Measurements from ENCODE around the gene NKX2-1. TPM values are rescaled to one million over a fixed set of nuclear protein-coding genes. Genes with fewer than 3 reads are reported as not detected.

NKX2-1 gene
- total RNA-seq, 1 donor from 2014 or later: not detected

DNA sequence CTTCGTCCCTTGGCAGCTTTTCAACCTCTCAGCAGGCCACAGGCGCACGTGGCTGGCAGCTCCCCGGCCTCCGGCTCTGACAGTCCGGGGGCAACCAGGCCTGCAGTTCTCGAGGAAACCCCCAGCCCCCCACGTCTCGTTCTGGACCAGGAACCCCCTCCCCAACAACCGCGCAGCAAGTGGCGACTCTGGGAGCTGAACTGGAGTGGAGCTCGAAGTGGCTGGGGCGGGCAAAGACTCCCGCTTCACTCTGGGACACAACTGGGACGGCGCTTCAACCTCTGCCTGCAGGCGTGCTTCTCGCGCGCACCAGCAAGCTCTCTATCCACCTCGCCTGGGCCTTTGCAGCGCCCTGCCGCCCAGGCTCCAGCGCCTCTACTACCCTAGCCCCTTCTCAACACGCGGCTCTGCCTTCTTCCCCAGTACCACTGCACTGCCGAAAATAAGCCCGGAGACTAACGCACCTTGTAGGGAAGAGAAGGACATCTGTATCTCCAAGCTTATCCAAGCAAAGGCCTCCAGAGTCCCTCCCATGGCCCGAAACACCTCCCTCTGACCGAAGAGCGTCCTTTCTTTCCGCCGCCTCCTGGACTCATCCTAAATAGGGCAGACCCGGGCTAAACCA, 2.4 kb upstream of the NKX2-1 start:
- H3K27ac Mint-ChIP-seq: no peak overlapping the region
- H3K9me3 Mint-ChIP-seq: peaks cover 4% of the 10 kb centered on the region
- H3K4me3 Mint-ChIP-seq: no peak overlapping the region
- H3K36me3 Mint-ChIP-seq (ENCODE audit: low read depth): peaks cover 2% of the 10 kb centered on the region
- no peak for DNase-seq
- intact Hi-C loops (cut with micrococcal nuclease): loop anchor here (5.0 kb wide), 2 partner anchors 60 to 1070 kb away; partner anchors contain the start of gene NKX2-8
- peaks cover 74% of the 10 kb centered on the region for H3K27me3 Mint-ChIP-seq
- H3K4me1 Mint-ChIP-seq: peaks cover 2% of the 10 kb centered on the region

- peaks cover 4% of the 10 kb centered on the region for H3K9me3 Mint-ChIP-seq
- H3K27ac Mint-ChIP-seq: peak overlapping the region; percentile 56
- peaks cover 2% of the 10 kb centered on the region for H3K36me3 Mint-ChIP-seq (ENCODE audit: low read depth)
- DNase-seq: no peak
- H3K4me3 Mint-ChIP-seq: no peak overlapping the region
- peaks cover 2% of the 10 kb centered on the region for H3K4me1 Mint-ChIP-seq
- peaks cover 70% of the 10 kb centered on the region for H3K27me3 Mint-ChIP-seq
- intact Hi-C loops (cut with micrococcal nuclease): loop anchor here (2.0 to 5.0 kb wide), 3 partner anchors 61 to 1071 kb away; partner anchors contain the start of gene NKX2-8
These were observed 1.7 kb upstream of the NKX2-1 start for GRCh38 chr14:36521598-36522345.

DNA sequence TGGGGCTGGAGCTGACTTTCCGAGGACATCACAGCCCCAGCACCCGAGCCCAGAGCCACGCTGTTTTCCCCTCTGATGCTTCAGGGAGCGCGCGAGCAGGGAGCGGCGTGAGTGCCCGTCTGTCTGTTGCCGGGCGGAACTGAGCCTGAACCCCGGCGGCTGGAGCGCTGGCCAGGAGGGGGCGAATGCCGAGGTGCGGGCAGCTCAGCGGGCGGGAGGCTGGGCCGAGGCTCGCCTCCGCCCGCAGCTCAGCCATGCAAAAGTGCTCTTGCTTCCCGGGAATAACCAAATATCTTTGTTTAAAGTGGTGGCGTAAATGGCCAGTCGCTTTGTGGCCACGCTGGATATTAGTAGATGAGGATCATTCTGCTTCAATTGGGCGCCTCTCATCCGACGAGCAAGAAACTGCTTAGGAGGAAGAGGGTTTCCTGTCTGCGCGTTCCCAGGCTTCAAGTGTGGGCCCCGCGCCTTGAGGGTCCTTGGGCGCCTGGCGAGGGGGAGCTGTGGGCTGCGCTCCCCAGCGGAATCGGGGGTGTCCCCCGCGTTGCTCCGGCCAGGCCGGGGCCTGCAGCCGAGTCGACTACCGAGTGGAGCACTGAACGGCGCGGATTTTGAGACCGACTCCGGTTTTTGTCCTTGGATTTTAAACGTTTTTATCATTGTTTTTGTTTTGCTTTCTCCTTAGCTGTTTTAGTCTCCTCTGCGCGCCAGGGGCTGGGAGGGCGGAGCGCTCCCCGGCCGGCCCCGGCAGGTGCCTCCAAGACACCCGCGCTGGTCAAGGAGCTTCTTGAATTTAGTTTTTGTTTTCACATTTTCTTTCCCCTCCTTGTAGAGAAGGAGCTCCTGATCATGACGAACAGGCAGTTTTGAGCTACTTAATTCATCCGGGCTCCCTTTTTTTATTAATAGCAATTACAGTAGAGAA, 831 bp upstream of the NKX2-1 start:
- peaks cover 71% of the 10 kb centered on the region for H3K27me3 Mint-ChIP-seq
- H3K4me3 Mint-ChIP-seq: no peak overlapping the region
- no peak for DNase-seq
- peaks cover 4% of the 10 kb centered on the region for H3K9me3 Mint-ChIP-seq
- H3K4me1 Mint-ChIP-seq: peaks cover 2% of the 10 kb centered on the region
- no peak overlapping the region for H3K27ac Mint-ChIP-seq
- intact Hi-C loops (cut with micrococcal nuclease): loop anchor here (2.0 to 5.0 kb wide), 3 partner anchors 61 to 1071 kb away; partner anchors contain the start of gene NKX2-8
- peaks cover 2% of the 10 kb centered on the region for H3K36me3 Mint-ChIP-seq (ENCODE audit: low read depth)

DNA sequence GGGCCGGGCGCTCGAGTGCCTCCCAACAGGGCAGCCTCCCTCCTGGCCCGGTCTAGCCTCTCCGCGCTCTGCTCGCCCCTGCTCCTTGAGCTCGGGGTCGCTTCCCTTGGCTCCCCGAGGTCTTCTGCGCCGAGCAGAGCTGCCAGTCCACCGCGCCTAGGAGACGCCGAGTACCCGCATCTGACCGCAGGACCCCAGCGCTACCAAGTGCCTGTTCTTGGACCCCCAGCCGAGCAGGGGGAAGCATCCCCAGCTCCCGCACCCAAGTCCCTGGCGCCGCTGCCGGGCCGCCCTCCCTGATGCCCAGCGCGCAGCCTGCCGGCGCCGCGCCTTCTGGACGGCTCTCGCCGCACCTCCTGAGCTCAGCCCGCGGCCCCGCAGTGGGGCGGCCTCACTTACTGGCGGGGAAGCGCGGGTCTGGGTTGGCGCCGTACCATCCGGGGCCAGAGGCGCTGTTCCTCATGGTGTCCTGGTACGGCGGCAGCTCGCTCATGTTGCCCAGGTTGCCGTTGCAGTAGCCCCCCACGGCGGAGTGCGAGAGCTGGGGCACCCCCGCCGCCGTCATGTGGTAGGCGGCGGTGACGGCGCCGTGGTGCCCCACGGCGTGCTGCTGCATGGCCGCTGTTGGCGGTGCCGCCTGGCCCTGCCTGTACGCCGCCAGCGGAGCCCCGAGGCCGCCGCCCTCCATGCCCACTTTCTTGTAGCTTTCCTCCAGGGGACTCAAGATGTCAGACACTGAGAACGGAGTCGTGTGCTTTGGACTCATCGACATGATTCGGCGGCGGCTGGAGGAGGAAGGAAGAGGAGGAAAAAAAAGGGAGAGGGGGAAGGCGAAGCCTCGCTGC, 1.2 kb downstream of the NKX2-1 start:
- H3K36me3 Mint-ChIP-seq (ENCODE audit: low read depth): peaks cover 2% of the 10 kb centered on the region
- H3K4me1 Mint-ChIP-seq: peaks cover 2% of the 10 kb centered on the region
- intact Hi-C loops (cut with micrococcal nuclease): loop anchor here (2.0 kb wide), 1 partner anchor 14 kb away; no protein-coding TSS in a partner anchor
- H3K27ac Mint-ChIP-seq: no peak overlapping the region
- H3K27me3 Mint-ChIP-seq: peaks cover 75% of the 10 kb centered on the region
- H3K4me3 Mint-ChIP-seq: peak overlapping the region; percentile 50
- peaks cover 4% of the 10 kb centered on the region for H3K9me3 Mint-ChIP-seq
- no peak for DNase-seq

- DNase-seq: no peak
- no peak overlapping the region for H3K4me3 Mint-ChIP-seq
- intact Hi-C loops (cut with micrococcal nuclease): loop anchor here (2.0 kb wide), 1 partner anchor 13 kb away; no protein-coding TSS in a partner anchor
- peaks cover 2% of the 10 kb centered on the region for H3K4me1 Mint-ChIP-seq
- H3K27me3 Mint-ChIP-seq: peaks cover 75% of the 10 kb centered on the region
- no peak overlapping the region for H3K27ac Mint-ChIP-seq
- peaks cover 2% of the 10 kb centered on the region for H3K36me3 Mint-ChIP-seq (ENCODE audit: low read depth)
- H3K9me3 Mint-ChIP-seq: no peaks in the 10 kb centered on the region
These were observed 1.9 kb downstream of the NKX2-1 start for GRCh38 chr14:36518031-36518585.

GRCh38 chr14:36517242-36518030, 2.6 kb downstream of the NKX2-1 start:
- intact Hi-C loops (cut with micrococcal nuclease): loop anchor here (2.0 kb wide), 1 partner anchor 13 kb away; no protein-coding TSS in a partner anchor
- Mint-ChIP-seq H3K36me3 (ENCODE audit: low read depth) (peaks cover 2% of the 10 kb centered on the region), H3K4me1 (peaks cover 2% of the 10 kb centered on the region), H3K9me3 (no peaks in the 10 kb centered on the region), H3K4me3 (no peak overlapping the region), H3K27ac (no peak overlapping the region), H3K27me3 (peaks cover 75% of the 10 kb centered on the region)
- DNase-seq: no peak

GRCh38 chr14:36516719-36517241, 3.3 kb downstream of the NKX2-1 start:
- H3K36me3 Mint-ChIP-seq (ENCODE audit: low read depth): peaks cover 2% of the 10 kb centered on the region
- H3K4me3 Mint-ChIP-seq: no peak overlapping the region
- H3K9me3 Mint-ChIP-seq: no peaks in the 10 kb centered on the region
- peak overlapping the region; percentile 53 for H3K27ac Mint-ChIP-seq
- DNase-seq: no peak
- H3K4me1 Mint-ChIP-seq: peaks cover 2% of the 10 kb centered on the region
- H3K27me3 Mint-ChIP-seq: peaks cover 75% of the 10 kb centered on the region
- intact Hi-C loops (cut with micrococcal nuclease): no loop called here

- Mint-ChIP-seq H3K4me3 (no peak overlapping the region), H3K9me3 (no peaks in the 10 kb centered on the region), H3K36me3 (ENCODE audit: low read depth) (peaks cover 2% of the 10 kb centered on the region), H3K27ac (no peak overlapping the region), H3K27me3 (peaks cover 69% of the 10 kb centered on the region), H3K4me1 (peaks cover 2% of the 10 kb centered on the region)
- intact Hi-C loops (cut with micrococcal nuclease): no loop called here
- DNase-seq: no peak
These were observed 3.9 kb downstream of the NKX2-1 start for GRCh38 chr14:36515896-36516718.

GRCh38 chr14:36515105-36515593, 4.9 kb downstream of the NKX2-1 start:
- Mint-ChIP-seq H3K4me3 (no peak overlapping the region), H3K4me1 (peaks cover 2% of the 10 kb centered on the region), H3K27ac (no peak overlapping the region), H3K36me3 (ENCODE audit: low read depth) (peaks cover 2% of the 10 kb centered on the region), H3K27me3 (peaks cover 73% of the 10 kb centered on the region), H3K9me3 (no peaks in the 10 kb centered on the region)
- intact Hi-C loops (cut with micrococcal nuclease): no loop called here
- no peak for DNase-seq

DNA sequence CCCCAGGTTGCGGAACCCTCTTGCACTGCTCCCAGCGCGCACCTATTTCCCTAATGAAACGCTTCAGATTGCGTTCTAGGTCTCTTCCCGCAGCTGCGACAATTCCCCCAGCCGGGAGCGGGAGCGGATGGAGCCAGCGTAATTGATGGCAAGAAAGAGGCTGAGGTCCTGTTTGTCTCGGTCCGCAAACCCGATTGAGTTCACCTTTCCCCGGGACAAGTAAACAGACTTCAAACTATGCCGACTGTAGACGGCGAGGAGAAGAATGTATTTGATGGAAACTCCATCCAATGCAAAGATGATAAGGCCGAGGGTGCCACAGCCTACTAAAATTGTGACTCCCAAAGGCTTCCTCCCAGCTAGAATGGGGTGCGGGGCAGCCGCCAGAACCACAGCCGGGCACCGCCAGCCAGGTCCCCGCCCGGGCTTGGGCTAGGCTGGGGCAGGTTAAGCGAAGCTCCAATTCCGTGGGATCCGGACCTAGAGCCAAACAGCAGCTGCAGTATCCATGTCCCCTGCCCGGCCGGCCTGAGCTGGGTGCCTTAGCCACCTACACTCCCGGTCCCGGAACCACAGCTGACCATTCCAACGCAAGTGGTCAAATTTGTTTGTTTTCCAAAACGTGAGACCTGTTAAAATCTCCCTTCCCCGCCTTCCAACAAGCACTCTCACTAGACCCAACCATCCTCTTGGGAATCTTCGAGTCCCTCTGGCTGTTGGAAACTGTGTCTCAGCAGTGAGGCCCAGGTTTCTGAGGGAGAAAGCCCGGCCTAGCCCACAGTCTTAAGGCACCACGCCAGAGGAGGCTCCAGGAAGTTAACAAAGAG, 5.5 kb downstream of the NKX2-1 start:
- H3K36me3 Mint-ChIP-seq (ENCODE audit: low read depth): peaks cover 2% of the 10 kb centered on the region
- peaks cover 3% of the 10 kb centered on the region for H3K9me3 Mint-ChIP-seq

More for the DNA sequence above, 5.5 kb downstream of the NKX2-1 start:
- DNase-seq: no peak
- peaks cover 2% of the 10 kb centered on the region for H3K4me1 Mint-ChIP-seq
- H3K27me3 Mint-ChIP-seq: peaks cover 76% of the 10 kb centered on the region
- H3K27ac Mint-ChIP-seq: no peak overlapping the region
- intact Hi-C loops (cut with micrococcal nuclease): no loop called here
- H3K4me3 Mint-ChIP-seq: no peak overlapping the region

Data from activated CD4-positive, alpha-beta T cell treated with anti-CD3 and anti-CD28 coated beads, Interleukin-2, amount 10 ng/mL, durations not matched to agents 24 days and 14 days (primary cell).